HCT116 (cell line): Measurements from ENCODE around the gene SUOX. TPM values are rescaled to one million over a fixed set of nuclear protein-coding genes. Genes with fewer than 3 reads are reported as not detected.

Experiments used
- ATAC-seq: fragments of 200-7000 bp; cut with Tn5 transposase; 2 replicates; pipeline ENCODE4 v1.9.1; 2020; ENCODE audit warnings: mild to moderate bottlenecking, moderate library complexity
- BruUV-seq: library from RNA; stranded (reverse); fragments of 400-500 nt; replicated peaks from 2 replicates; lab custom pipeline; 2021; lab: Mats Ljungman, UMichigan
- CTCF ChIA-PET: fragments of 300-600 bp; sonication (Branson Sonifier 250); formaldehyde crosslinking; loops from one replicate; lab custom pipeline; 2021; ENCODE audit warnings: antibody characterized with exemption; lab: Charles Lee
- POLR2A ChIA-PET: fragments of 300-600, 350-600 bp; sonication (Branson Sonifier 250); formaldehyde crosslinking; loops from one replicate; lab custom pipeline; 2021; ENCODE audit warnings: antibody characterized with exemption; lab: Charles Lee
- RAD21 ChIA-PET, 2 experiments: fragments of 300-600 bp; sonication (Branson Sonifier 250); formaldehyde crosslinking; loops; one replicate each; lab custom pipeline; 2023; ENCODE audit warnings: low total read pairs in 2 of 2; ENCODE audit not compliant: uncharacterized antibody in 2 of 2, unreplicated experiment in 2 of 2, low non-redundant PET in 1 of 2; lab: Charles Lee
- DNase-seq: peaks from one replicate; pipeline ENCODE4 v3.0.0-alpha.2; 2010; ENCODE audit warnings: low read depth, low spot score
- H2AFZ ChIP-seq: fragments of 200-600 bp; shearing (Covaris generic), sonication (generic); 2 replicates; pipeline ENCODE4 v1.6.1; 2017; ENCODE audit warnings: low read depth, mixed run types, mixed read lengths, antibody characterized with exemption, low read length; ENCODE audit not compliant: poor library complexity, severe bottlenecking
- H3K27ac ChIP-seq: 2 replicates; pipeline ENCODE4 v1.5.1; 2012; ENCODE audit warnings: low read depth, low read length
- H3K27me3 ChIP-seq: fragments of 200-600 bp; sonication (generic); 2 replicates; pipeline ENCODE4 v1.6.1; 2016; ENCODE audit warnings: mixed run types, low read length, mixed read lengths; ENCODE audit not compliant: insufficient read depth
- H3K36me3 ChIP-seq, 2 experiments: fragments of 200-500 bp in 1 of 2; fragments of 200-600 bp in 1 of 2; sonication (Bioruptor generic) in 1 of 2; sonication (generic) in 1 of 2; 2 replicates each; pipeline versions ENCODE4 v1.5.1 to v1.6.1; 2014 to 2016; ENCODE audit warnings: low read length in 2 of 2, inconsistent platforms in 1 of 2, mixed read lengths in 1 of 2, mixed run types in 1 of 2; ENCODE audit not compliant: insufficient read depth in 2 of 2, control insufficient read depth in 1 of 2
- H3K4me1 ChIP-seq, 2 experiments: fragments of 200-600 bp in 1 of 2; sonication (generic) in 1 of 2; 2 replicates each; pipeline versions ENCODE4 v1.5.1 to v1.6.1; 2012 to 2017; ENCODE audit warnings: low read length in 2 of 2, inconsistent platforms in 1 of 2, mild to moderate bottlenecking in 1 of 2, mixed read lengths in 1 of 2, mixed run types in 1 of 2, moderate library complexity in 1 of 2; ENCODE audit not compliant: insufficient read depth in 2 of 2, control insufficient read depth in 1 of 2
- H3K4me2 ChIP-seq: fragments of 200-600 bp; sonication (generic); 2 replicates; pipeline ENCODE4 v1.6.1; 2017; ENCODE audit warnings: mixed run types, low read length, mixed read lengths
- H3K4me3 ChIP-seq, 2 experiments: fragments of 200-600 bp in 1 of 2; sonication (generic) in 1 of 2; replicated peaks in 1 of 2; 2 replicates each; pipeline ENCODE4 v1.5.1; 2011 to 2016; ENCODE audit warnings: low read length in 2 of 2, control low read depth in 1 of 2, low read depth in 1 of 2, mild to moderate bottlenecking in 1 of 2, mixed read lengths in 1 of 2, mixed run types in 1 of 2
- H3K79me2 ChIP-seq: fragments of 200-600 bp; sonication (generic); 2 replicates; pipeline ENCODE4 v1.6.1; 2017; ENCODE audit warnings: mild to moderate bottlenecking, mixed run types, low read length, moderate library complexity, mixed read lengths; ENCODE audit not compliant: insufficient read depth
- H3K9ac ChIP-seq: fragments of 200-600 bp; sonication (generic); 2 replicates; pipeline ENCODE4 v1.6.1; 2016; ENCODE audit warnings: low read length, mixed read lengths
- H3K9me2 ChIP-seq: fragments of 200-600 bp; sonication (generic), shearing (Covaris generic); 2 replicates; pipeline ENCODE4 v1.6.1; 2017; ENCODE audit warnings: mixed run types, mild to moderate bottlenecking, moderate library complexity; ENCODE audit not compliant: insufficient read depth
- H3K9me3 ChIP-seq, 2 experiments: fragments of 200-500 bp in 1 of 2; fragments of 200-600 bp in 1 of 2; sonication (Bioruptor generic) in 1 of 2; sonication (generic) in 1 of 2; 2 replicates each; pipeline ENCODE4 v1.6.1; 2014 to 2017; ENCODE audit warnings: low read length in 2 of 2, mixed read lengths in 2 of 2, inconsistent platforms in 1 of 2, low read depth in 1 of 2, mild to moderate bottlenecking in 1 of 2, mixed run types in 1 of 2, moderate library complexity in 1 of 2; ENCODE audit not compliant: control insufficient read depth in 1 of 2, insufficient read depth in 1 of 2
- H4K20me1 ChIP-seq: fragments of 200-600 bp; sonication (generic), shearing (Covaris generic); 2 replicates; pipeline ENCODE4 v1.6.1; 2017; ENCODE audit warnings: mixed run types, mild to moderate bottlenecking, moderate library complexity; ENCODE audit not compliant: insufficient read depth
- EZH2 ChIP-seq: fragments of 200-600 bp; sonication (generic); IDR thresholded peaks from 2 replicates; pipeline ENCODE4 v1.6.1; 2017; ENCODE audit warnings: antibody characterized with exemption, mixed run types
- POLR2A ChIP-seq: IDR thresholded peaks from 2 replicates; pipeline ENCODE4 v1.7.0; 2011; ENCODE audit warnings: borderline replicate concordance; ENCODE audit not compliant: insufficient read depth, insufficient read length; ENCODE audit errors: extremely low read depth
- TCF7L2 ChIP-seq: IDR thresholded peaks from 2 replicates; pipeline ENCODE4 v1.7.0; 2011; ENCODE audit warnings: borderline replicate concordance, inconsistent platforms; ENCODE audit not compliant: insufficient read depth, insufficient read length; ENCODE audit errors: extremely low read depth
- intact Hi-C: fragments of 100-400 bp; cut with micrococcal nuclease; formaldehyde crosslinking; loops from 2 replicates; pipeline ENCODE4 v1.10.0; 2022
- total RNA-seq: library from RNA; stranded (reverse); gene quantifications from one replicate; pipeline ENCODE4 v1.2.1, GENCODE V29; 2021; ENCODE audit not compliant: unreplicated experiment
- TF ChIP-seq, protein P1 (sequence below), 3 experiments: fragments of 200-600 bp in 1 of 3; sonication (generic) in 1 of 3; IDR thresholded peaks in 2 of 3; conservative IDR thresholded peaks in 1 of 3; 2 replicates each; pipeline ENCODE4 v1.5.1; 2012 to 2017; ENCODE audit warnings: low read depth in 2 of 3, low read length in 2 of 3, antibody characterized with exemption in 1 of 3, borderline replicate concordance in 1 of 3, control low read depth in 1 of 3, mild to moderate bottlenecking in 1 of 3, mixed read lengths in 1 of 3, mixed run types in 1 of 3, moderate library complexity in 1 of 3; ENCODE audit not compliant: insufficient read depth in 1 of 3
- TF ChIP-seq, protein P2 (sequence below): IDR thresholded peaks from 2 replicates; pipeline ENCODE4 v1.6.1; 2011; ENCODE audit warnings: mild to moderate bottlenecking, low read length, moderate library complexity; ENCODE audit not compliant: insufficient replicate concordance; ENCODE audit errors: extremely low read depth
- TF ChIP-seq, protein P3 (sequence below): IDR thresholded peaks from 2 replicates; pipeline ENCODE4 v1.6.1; 2012; ENCODE audit warnings: low read depth

The SUOX gene
- total RNA-seq, 1 experiment from 2014 or later = 18.0 TPM

DNA sequence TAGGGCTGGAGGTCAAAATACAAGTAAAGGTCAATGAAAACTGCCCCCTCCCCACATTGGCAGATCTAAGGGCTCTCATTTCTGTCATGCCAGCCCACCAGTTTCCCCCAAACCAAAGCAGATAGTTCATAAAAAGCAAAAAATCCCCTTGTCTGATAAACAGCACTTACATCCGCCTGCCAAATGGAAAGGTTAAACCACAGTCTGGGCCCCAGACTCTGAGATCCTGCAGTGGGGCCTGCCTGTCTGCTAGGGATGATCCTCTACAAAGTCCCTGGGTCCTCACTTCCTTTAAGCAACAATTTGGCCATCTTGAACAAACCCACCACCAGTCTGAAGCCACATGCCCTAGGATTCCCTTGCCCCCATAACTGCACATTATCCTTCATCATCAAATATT is 34.9 kb downstream of the SUOX start:
- Histone ChIP-seq H3K4me3 (no peak overlapping the region), H3K4me1 (no peaks in the 10 kb centered on the region), H3K4me2 (no peak overlapping the region), H4K20me1 (no peaks in the 10 kb centered on the region), H3K9me3 (no peaks in the 10 kb centered on the region), H3K27ac (no peak overlapping the region), H3K36me3 (no peaks in the 10 kb centered on the region), H3K79me2 (no peaks in the 10 kb centered on the region), H2AFZ (no peak overlapping the region), H3K27me3 (no peaks in the 10 kb centered on the region), H3K9me2 (no peaks in the 10 kb centered on the region), H3K9ac (no peak overlapping the region)
- ChIA-PET CTCF (no interaction called here), POLR2A (no interaction called here), RAD21 (no interaction called here)
- ATAC-seq (no peak), DNase-seq (no peak)
- intact Hi-C loops = no loop called here
- TF ChIP-seq, protein P1, sequence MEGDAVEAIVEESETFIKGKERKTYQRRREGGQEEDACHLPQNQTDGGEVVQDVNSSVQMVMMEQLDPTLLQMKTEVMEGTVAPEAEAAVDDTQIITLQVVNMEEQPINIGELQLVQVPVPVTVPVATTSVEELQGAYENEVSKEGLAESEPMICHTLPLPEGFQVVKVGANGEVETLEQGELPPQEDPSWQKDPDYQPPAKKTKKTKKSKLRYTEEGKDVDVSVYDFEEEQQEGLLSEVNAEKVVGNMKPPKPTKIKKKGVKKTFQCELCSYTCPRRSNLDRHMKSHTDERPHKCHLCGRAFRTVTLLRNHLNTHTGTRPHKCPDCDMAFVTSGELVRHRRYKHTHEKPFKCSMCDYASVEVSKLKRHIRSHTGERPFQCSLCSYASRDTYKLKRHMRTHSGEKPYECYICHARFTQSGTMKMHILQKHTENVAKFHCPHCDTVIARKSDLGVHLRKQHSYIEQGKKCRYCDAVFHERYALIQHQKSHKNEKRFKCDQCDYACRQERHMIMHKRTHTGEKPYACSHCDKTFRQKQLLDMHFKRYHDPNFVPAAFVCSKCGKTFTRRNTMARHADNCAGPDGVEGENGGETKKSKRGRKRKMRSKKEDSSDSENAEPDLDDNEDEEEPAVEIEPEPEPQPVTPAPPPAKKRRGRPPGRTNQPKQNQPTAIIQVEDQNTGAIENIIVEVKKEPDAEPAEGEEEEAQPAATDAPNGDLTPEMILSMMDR (IDR thresholded peaks at IDR 0.05 in 2 of 3, conservative IDR thresholded peaks at IDR 0.05 in 1 of 3; ENCODE audit: borderline replicate concordance in 1 of 3, insufficient read depth in 1 of 3, low read depth in 2 of 3, low read length in 2 of 3) = no peak
- BruUV-seq = no TSS peak

DNA sequence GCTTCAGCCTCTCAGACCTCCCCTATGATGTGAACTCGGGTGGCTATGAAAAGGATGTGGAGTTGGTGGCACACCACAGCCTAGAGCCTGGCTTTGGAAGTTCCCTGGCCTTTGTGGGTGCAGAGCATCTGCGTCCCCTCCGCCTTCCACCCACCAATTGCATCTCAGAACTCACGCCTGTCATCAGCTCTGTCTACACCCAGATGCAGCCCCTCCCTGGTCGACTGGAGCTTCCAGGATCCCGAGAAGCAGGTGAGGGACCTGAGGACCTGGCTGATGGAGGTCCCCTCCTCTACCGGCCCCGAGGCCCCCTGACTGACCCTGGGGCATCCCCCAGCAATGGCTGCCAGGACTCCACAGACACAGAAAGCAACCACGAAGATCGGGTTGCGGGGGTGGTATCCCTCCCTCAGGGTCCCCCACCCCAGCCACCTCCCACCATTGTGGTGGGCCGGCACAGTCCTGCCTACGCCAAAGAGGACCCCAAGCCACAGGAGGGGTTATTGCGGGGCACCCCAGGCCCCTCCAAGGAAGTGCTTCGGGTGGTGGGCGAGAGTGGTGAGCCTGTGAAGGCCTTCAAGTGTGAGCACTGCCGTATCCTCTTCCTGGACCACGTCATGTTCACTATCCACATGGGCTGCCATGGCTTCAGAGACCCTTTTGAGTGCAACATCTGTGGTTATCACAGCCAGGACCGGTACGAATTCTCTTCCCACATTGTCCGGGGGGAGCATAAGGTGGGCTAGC is 37.7 kb downstream of the SUOX start:
- H3K4me1 ChIP-seq = no peaks in the 10 kb centered on the region
- H3K4me2 ChIP-seq = no peak overlapping the region
- no peaks in the 10 kb centered on the region for H3K9me2 ChIP-seq
- H3K36me3 ChIP-seq = no peaks in the 10 kb centered on the region
- no peak overlapping the region for H2AFZ ChIP-seq
- intact Hi-C loops = no loop called here
- POLR2A ChIA-PET = no interaction called here
- no peaks in the 10 kb centered on the region for H3K27me3 ChIP-seq
- no peak overlapping the region for H3K27ac ChIP-seq
- no peak overlapping the region for H3K4me3 ChIP-seq
- no peaks in the 10 kb centered on the region for H3K9me3 ChIP-seq
- CTCF ChIA-PET = no interaction called here
- H3K9ac ChIP-seq = no peak overlapping the region
- no peaks in the 10 kb centered on the region for H3K79me2 ChIP-seq
- no TSS peak for BruUV-seq
- DNase-seq (no peak), ATAC-seq (no peak)
- RAD21 ChIA-PET = no interaction called here
- no peaks in the 10 kb centered on the region for H4K20me1 ChIP-seq
- TF ChIP-seq, protein P1 (IDR thresholded peaks at IDR 0.05 in 2 of 3, conservative IDR thresholded peaks at IDR 0.05 in 1 of 3; ENCODE audit: borderline replicate concordance in 1 of 3, insufficient read depth in 1 of 3, low read depth in 2 of 3, low read length in 2 of 3) = no peak
- TF ChIP-seq POLR2A (no peak), EZH2 (no peak), TCF7L2 (no peak)
- TF ChIP-seq, protein P2, sequence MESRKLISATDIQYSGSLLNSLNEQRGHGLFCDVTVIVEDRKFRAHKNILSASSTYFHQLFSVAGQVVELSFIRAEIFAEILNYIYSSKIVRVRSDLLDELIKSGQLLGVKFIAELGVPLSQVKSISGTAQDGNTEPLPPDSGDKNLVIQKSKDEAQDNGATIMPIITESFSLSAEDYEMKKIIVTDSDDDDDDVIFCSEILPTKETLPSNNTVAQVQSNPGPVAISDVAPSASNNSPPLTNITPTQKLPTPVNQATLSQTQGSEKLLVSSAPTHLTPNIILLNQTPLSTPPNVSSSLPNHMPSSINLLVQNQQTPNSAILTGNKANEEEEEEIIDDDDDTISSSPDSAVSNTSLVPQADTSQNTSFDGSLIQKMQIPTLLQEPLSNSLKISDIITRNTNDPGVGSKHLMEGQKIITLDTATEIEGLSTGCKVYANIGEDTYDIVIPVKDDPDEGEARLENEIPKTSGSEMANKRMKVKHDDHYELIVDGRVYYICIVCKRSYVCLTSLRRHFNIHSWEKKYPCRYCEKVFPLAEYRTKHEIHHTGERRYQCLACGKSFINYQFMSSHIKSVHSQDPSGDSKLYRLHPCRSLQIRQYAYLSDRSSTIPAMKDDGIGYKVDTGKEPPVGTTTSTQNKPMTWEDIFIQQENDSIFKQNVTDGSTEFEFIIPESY = no peak
- TF ChIP-seq, protein P3, sequence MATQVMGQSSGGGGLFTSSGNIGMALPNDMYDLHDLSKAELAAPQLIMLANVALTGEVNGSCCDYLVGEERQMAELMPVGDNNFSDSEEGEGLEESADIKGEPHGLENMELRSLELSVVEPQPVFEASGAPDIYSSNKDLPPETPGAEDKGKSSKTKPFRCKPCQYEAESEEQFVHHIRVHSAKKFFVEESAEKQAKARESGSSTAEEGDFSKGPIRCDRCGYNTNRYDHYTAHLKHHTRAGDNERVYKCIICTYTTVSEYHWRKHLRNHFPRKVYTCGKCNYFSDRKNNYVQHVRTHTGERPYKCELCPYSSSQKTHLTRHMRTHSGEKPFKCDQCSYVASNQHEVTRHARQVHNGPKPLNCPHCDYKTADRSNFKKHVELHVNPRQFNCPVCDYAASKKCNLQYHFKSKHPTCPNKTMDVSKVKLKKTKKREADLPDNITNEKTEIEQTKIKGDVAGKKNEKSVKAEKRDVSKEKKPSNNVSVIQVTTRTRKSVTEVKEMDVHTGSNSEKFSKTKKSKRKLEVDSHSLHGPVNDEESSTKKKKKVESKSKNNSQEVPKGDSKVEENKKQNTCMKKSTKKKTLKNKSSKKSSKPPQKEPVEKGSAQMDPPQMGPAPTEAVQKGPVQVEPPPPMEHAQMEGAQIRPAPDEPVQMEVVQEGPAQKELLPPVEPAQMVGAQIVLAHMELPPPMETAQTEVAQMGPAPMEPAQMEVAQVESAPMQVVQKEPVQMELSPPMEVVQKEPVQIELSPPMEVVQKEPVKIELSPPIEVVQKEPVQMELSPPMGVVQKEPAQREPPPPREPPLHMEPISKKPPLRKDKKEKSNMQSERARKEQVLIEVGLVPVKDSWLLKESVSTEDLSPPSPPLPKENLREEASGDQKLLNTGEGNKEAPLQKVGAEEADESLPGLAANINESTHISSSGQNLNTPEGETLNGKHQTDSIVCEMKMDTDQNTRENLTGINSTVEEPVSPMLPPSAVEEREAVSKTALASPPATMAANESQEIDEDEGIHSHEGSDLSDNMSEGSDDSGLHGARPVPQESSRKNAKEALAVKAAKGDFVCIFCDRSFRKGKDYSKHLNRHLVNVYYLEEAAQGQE = no peak
